WTC11 (cell line): ENCODE measurements around the gene ADGRE2. TPM values are rescaled to one million over a fixed set of nuclear protein-coding genes. Genes with fewer than 3 reads are reported as not detected.

Source experiments
- FOXK1 ChIP-seq: sonication (generic); formaldehyde crosslinking; IDR thresholded peaks from 2 replicates; pipeline ENCODE4 v1.8.0; 2022; ENCODE audit warnings: mild to moderate bottlenecking, moderate library complexity, missing genetic modification reagents
- KAT7 ChIP-seq: sonication (generic); formaldehyde crosslinking; IDR thresholded peaks from 2 replicates; pipeline ENCODE4 v1.8.1; 2023; ENCODE audit warnings: missing genetic modification reagents, mild to moderate bottlenecking, borderline replicate concordance
- ZNF532 ChIP-seq: fragments of 250-450 bp; sonication (Bioruptor Pico); IDR thresholded peaks from 2 replicates; pipeline ENCODE4 v1.9.0; 2021; ENCODE audit warnings: mild to moderate bottlenecking, borderline replicate concordance
- total RNA-seq: library from RNA; stranded (reverse); gene quantifications from 3 replicates; pipeline ENCODE4 v1.2.3, GENCODE V29; 2021
- TF ChIP-seq, protein P1 (sequence below): sonication (generic); formaldehyde crosslinking; IDR thresholded peaks from 2 replicates; pipeline ENCODE4 v1.8.0; 2022; ENCODE audit warnings: mild to moderate bottlenecking, missing genetic modification reagents
- TF ChIP-seq, protein P2 (sequence below): sonication (generic); formaldehyde crosslinking; IDR thresholded peaks from 2 replicates; pipeline ENCODE4 v1.8.1; 2023; ENCODE audit warnings: mild to moderate bottlenecking, missing genetic modification reagents, moderate library complexity
- TF ChIP-seq, protein P3 (sequence below): sonication (generic); formaldehyde crosslinking; conservative IDR thresholded peaks from 2 replicates; pipeline ENCODE4 v1.8.1; 2023; ENCODE audit warnings: mild to moderate bottlenecking, low read depth, missing genetic modification reagents, moderate library complexity

ADGRE2 gene
- total RNA-seq, 1 experiment from 2014 or later: 4.0 TPM

DNA sequence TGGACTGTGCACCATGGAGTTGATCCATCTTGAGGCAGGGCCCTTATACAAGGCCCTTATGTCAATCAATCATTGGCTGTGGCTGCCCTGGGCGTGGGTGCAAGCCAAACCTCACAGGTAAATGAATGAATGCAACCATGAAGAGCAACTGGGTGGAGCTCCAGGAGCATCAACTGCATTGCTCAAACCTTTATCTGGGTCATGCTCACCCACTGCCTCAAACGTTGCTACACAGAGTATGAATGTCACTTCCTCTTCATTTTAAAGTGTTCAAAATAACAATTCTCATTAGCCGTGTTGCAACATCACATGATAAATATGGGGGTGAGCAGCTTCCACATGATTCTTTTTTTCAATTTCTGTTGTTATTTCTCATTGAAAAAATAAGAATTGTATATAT lies 94.9 kb downstream of the ADGRE2 start (continued):
- TF ChIP-seq, protein P1, sequence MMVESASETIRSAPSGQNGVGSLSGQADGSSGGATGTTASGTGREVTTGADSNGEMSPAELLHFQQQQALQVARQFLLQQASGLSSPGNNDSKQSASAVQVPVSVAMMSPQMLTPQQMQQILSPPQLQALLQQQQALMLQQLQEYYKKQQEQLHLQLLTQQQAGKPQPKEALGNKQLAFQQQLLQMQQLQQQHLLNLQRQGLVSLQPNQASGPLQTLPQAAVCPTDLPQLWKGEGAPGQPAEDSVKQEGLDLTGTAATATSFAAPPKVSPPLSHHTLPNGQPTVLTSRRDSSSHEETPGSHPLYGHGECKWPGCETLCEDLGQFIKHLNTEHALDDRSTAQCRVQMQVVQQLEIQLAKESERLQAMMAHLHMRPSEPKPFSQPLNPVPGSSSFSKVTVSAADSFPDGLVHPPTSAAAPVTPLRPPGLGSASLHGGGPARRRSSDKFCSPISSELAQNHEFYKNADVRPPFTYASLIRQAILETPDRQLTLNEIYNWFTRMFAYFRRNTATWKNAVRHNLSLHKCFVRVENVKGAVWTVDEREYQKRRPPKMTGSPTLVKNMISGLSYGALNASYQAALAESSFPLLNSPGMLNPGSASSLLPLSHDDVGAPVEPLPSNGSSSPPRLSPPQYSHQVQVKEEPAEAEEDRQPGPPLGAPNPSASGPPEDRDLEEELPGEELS (CRISPR knock-in tag): no peak
- TF ChIP-seq FOXK1 (CRISPR knock-in tag) (no peak), ZNF532 (CRISPR knock-in tag) (no peak), KAT7 (CRISPR knock-in tag) (no peak)
- TF ChIP-seq, protein P2, sequence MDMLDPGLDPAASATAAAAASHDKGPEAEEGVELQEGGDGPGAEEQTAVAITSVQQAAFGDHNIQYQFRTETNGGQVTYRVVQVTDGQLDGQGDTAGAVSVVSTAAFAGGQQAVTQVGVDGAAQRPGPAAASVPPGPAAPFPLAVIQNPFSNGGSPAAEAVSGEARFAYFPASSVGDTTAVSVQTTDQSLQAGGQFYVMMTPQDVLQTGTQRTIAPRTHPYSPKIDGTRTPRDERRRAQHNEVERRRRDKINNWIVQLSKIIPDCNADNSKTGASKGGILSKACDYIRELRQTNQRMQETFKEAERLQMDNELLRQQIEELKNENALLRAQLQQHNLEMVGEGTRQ: no peak
- TF ChIP-seq, protein P3, sequence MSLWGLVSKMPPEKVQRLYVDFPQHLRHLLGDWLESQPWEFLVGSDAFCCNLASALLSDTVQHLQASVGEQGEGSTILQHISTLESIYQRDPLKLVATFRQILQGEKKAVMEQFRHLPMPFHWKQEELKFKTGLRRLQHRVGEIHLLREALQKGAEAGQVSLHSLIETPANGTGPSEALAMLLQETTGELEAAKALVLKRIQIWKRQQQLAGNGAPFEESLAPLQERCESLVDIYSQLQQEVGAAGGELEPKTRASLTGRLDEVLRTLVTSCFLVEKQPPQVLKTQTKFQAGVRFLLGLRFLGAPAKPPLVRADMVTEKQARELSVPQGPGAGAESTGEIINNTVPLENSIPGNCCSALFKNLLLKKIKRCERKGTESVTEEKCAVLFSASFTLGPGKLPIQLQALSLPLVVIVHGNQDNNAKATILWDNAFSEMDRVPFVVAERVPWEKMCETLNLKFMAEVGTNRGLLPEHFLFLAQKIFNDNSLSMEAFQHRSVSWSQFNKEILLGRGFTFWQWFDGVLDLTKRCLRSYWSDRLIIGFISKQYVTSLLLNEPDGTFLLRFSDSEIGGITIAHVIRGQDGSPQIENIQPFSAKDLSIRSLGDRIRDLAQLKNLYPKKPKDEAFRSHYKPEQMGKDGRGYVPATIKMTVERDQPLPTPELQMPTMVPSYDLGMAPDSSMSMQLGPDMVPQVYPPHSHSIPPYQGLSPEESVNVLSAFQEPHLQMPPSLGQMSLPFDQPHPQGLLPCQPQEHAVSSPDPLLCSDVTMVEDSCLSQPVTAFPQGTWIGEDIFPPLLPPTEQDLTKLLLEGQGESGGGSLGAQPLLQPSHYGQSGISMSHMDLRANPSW: no peak

Other genes with a start within 250 kb of the ADGRE2 start
- 161 to 198 TPM (median 197 TPM) in 3 replicates for gene TECR, start 249.0 kb downstream of the ADGRE2 start, total RNA-seq
- 240 to 255 TPM (median 254 TPM) in 3 replicates for gene NDUFB7, start 206.5 kb downstream of the ADGRE2 start, total RNA-seq
- 0.14 TPM in 1 of 3 replicates, not detected in the others for gene CLEC17A, start 195.5 kb downstream of the ADGRE2 start, total RNA-seq
- not detected in 3 replicates for gene ADGRE3, start 103.7 kb downstream of the ADGRE2 start, total RNA-seq
- gene ZNF333, start 88.5 kb downstream of the ADGRE2 start, total RNA-seq: 13.5 to 16.2 TPM (median 14.8 TPM) in 3 replicates
- gene OR7A5, start 56.6 kb upstream of the ADGRE2 start, total RNA-seq: not detected in 3 replicates
- not detected in 3 replicates for gene OR7C1, start 56.6 kb upstream of the ADGRE2 start, total RNA-seq
- gene OR7A10, start 70.4 kb upstream of the ADGRE2 start, total RNA-seq: not detected in 3 replicates
- gene OR7A17, start 107.6 kb upstream of the ADGRE2 start, total RNA-seq: not detected in 3 replicates
- not detected in 3 replicates for gene OR7C2, start 162.9 kb upstream of the ADGRE2 start, total RNA-seq
- gene SLC1A6, start 201.3 kb upstream of the ADGRE2 start, total RNA-seq: 12.0 to 16.1 TPM (median 14.1 TPM) in 3 replicates